PC-3 (cell line): ENCODE data around the gene POLR2F. TPM values are rescaled to one million over a fixed set of nuclear protein-coding genes. Genes with fewer than 3 reads are reported as not detected.

Source experiments
- ATAC-seq: fragments of 200-7000 bp; cut with Tn5 transposase; 2 replicates; pipeline ENCODE4 v1.9.1; 2020; ENCODE audit warnings: mild to moderate bottlenecking, moderate library complexity
- BruUV-seq: library from RNA; stranded (reverse); fragments of 400-500 nt; replicated peaks from 2 replicates; lab custom pipeline; 2021; lab: Mats Ljungman, UMichigan
- CTCF ChIA-PET: fragments of 300-600 bp; sonication (Branson Sonifier 250); formaldehyde crosslinking; loops from one replicate; lab custom pipeline; 2022; ENCODE audit warnings: antibody characterized with exemption; lab: Charles Lee
- POLR2A ChIA-PET: fragments of 300-600 bp; sonication (Branson Sonifier 250); formaldehyde crosslinking; loops from one replicate; lab custom pipeline; 2022; ENCODE audit warnings: antibody characterized with exemption; ENCODE audit not compliant: unreplicated experiment; lab: Charles Lee
- DNase-seq: peaks from one replicate; pipeline ENCODE4 v3.0.0-alpha.2; 2015
- H2AFZ ChIP-seq: fragments of 300-600 bp; sonication (generic); 2 replicates; pipeline ENCODE4 v1.6.0; 2016; ENCODE audit warnings: antibody characterized with exemption, low read length
- H3F3A ChIP-seq: fragments of 300-600 bp; sonication (generic); one replicate; pipeline ENCODE4 v1.6.0; 2017; ENCODE audit warnings: antibody characterized with exemption, low read length, control low read depth, mild to moderate bottlenecking; ENCODE audit not compliant: unreplicated experiment
- H3K27ac ChIP-seq: fragments of 300-600 bp; sonication (generic); 2 replicates; pipeline ENCODE4 v1.5.1; 2016; ENCODE audit warnings: mild to moderate bottlenecking, low read length
- H3K27me3 ChIP-seq: fragments of 300-600 bp; sonication (generic); 2 replicates; pipeline ENCODE4 v1.6.1; 2016; ENCODE audit warnings: low read length, mixed read lengths
- H3K36me3 ChIP-seq: fragments of 300-600 bp; sonication (generic); 2 replicates; pipeline ENCODE4 v1.6.1; 2016; ENCODE audit warnings: low read depth, mixed run types, low read length, mixed read lengths
- H3K4me1 ChIP-seq: fragments of 300-600 bp; sonication (generic); 2 replicates; pipeline ENCODE4 v1.5.1; 2016; ENCODE audit warnings: low read length; ENCODE audit not compliant: insufficient read depth
- H3K4me2 ChIP-seq: fragments of 300-600 bp; sonication (generic); 2 replicates; pipeline ENCODE4 v1.6.0; 2016; ENCODE audit warnings: low read length
- H3K4me3 ChIP-seq: fragments of 300-600 bp; sonication (generic); 2 replicates; pipeline ENCODE4 v1.5.1; 2016; ENCODE audit warnings: mild to moderate bottlenecking, low read length, mixed read lengths
- H3K79me2 ChIP-seq: fragments of 300-600 bp; sonication (generic); 2 replicates; pipeline ENCODE4 v1.6.1; 2017; ENCODE audit warnings: low read length, mixed read lengths
- H3K9ac ChIP-seq: fragments of 300-600 bp; sonication (generic); 2 replicates; pipeline ENCODE4 v1.6.0; 2016; ENCODE audit warnings: mild to moderate bottlenecking, low read length
- H3K9me2 ChIP-seq: fragments of 300-600 bp; sonication (generic); replicated peaks from 2 replicates; pipeline ENCODE4 v1.6.1; 2016; ENCODE audit warnings: mixed run types, low read length, mixed read lengths
- H3K9me3 ChIP-seq: fragments of 300-600 bp; sonication (generic); 2 replicates; pipeline ENCODE4 v1.6.1; 2016; ENCODE audit warnings: low read length, mixed read lengths
- H4K20me1 ChIP-seq: fragments of 300-600 bp; sonication (generic); 2 replicates; pipeline ENCODE4 v1.6.1; 2016; ENCODE audit warnings: low read length, mixed read lengths
- CTCF ChIP-seq: fragments of 300-600 bp; sonication (generic); conservative IDR thresholded peaks from 2 replicates; pipeline ENCODE4 v1.5.1; 2017; ENCODE audit warnings: antibody characterized with exemption, low read depth, mild to moderate bottlenecking, low read length
- EZH2 ChIP-seq: fragments of 300-600 bp; sonication (generic); IDR thresholded peaks from one replicate; pipeline ENCODE4 v1.6.1; 2017; ENCODE audit warnings: antibody characterized with exemption, mild to moderate bottlenecking, low read length; ENCODE audit not compliant: unreplicated experiment
- EZH2phosphoT487 ChIP-seq: fragments of 300-600 bp; sonication (generic); IDR thresholded peaks from 2 replicates; pipeline ENCODE4 v1.6.1; 2018; ENCODE audit warnings: mild to moderate bottlenecking, antibody characterized with exemption, low read length, borderline replicate concordance
- intact Hi-C: fragments of 100-400 bp; cut with micrococcal nuclease; formaldehyde crosslinking; loops from 2 replicates; pipeline ENCODE4 v1.9.0; 2023
- total RNA-seq: library from RNA; depleted of rRNA; stranded (reverse); fragments of >200 nt; gene quantifications from 2 replicates; pipeline ENCODE4 v1.2.3, GENCODE V29; 2014

The POLR2F gene
- total RNA-seq, 1 experiment from 2014 or later: 177 TPM

DNA sequence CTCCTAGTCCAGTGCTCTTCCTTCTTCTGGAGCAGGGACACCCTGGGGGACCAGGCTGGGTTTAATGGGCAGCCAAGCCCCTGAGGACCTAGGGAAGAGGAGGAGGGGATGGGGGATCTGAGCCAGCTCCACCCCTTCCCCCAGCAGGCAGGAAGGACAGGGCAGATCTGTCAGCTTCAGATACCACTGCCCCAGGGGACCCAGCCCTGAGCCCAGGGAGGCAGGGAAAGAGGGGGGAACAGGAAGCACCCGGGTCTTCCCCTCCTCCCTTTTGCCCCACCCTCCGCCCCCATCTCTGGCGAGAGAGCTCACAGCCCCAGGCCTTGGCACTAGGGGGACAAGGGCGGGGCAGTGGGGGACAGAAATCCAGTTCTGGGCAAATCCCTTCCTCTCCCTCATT is 42.6 kb downstream of the POLR2F start:
- no peak overlapping the region for H3K9ac ChIP-seq
- no peak for ATAC-seq
- DNase-seq: no peak
- no peaks in the 10 kb centered on the region for H4K20me1 ChIP-seq
- H3K4me3 ChIP-seq: no peak overlapping the region
- no TSS peak for BruUV-seq
- no peak overlapping the region for H3K4me2 ChIP-seq
- no peak overlapping the region for H2AFZ ChIP-seq
- H3K27me3 ChIP-seq: no peaks in the 10 kb centered on the region
- ChIA-PET POLR2A (no interaction called here), CTCF (no interaction called here)
- no peaks in the 10 kb centered on the region for H3K9me2 ChIP-seq
- no peaks in the 10 kb centered on the region for H3K9me3 ChIP-seq
- no peaks in the 10 kb centered on the region for H3K79me2 ChIP-seq
- intact Hi-C loops: no loop called here
- H3F3A ChIP-seq: no peaks in the 10 kb centered on the region
- no peak overlapping the region for H3K27ac ChIP-seq
- no peaks in the 10 kb centered on the region for H3K36me3 ChIP-seq
- TF ChIP-seq CTCF (no peak), EZH2 (no peak), EZH2phosphoT487 (no peak)
- peaks cover 14% of the 10 kb centered on the region for H3K4me1 ChIP-seq

GRCh38 chr22:37996515-37997246 is 43.2 kb downstream of the POLR2F start:
- H3K27me3 ChIP-seq: no peaks in the 10 kb centered on the region
- H3K36me3 ChIP-seq: no peaks in the 10 kb centered on the region
- no peaks in the 10 kb centered on the region for H4K20me1 ChIP-seq
- no TSS peak for BruUV-seq
- no peaks in the 10 kb centered on the region for H3F3A ChIP-seq
- H3K9me3 ChIP-seq: no peaks in the 10 kb centered on the region
- H3K4me1 ChIP-seq: peaks cover 14% of the 10 kb centered on the region
- ATAC-seq (no peak), DNase-seq (no peak)
- no peak for TF ChIP-seq EZH2phosphoT487
- no peak for TF ChIP-seq EZH2
- TF ChIP-seq CTCF: no peak
- no peak overlapping the region for H2AFZ ChIP-seq
- H3K9me2 ChIP-seq: no peaks in the 10 kb centered on the region
- CTCF ChIA-PET: no interaction called here
- H3K4me3 ChIP-seq: no peak overlapping the region
- intact Hi-C loops: no loop called here
- H3K27ac ChIP-seq: no peak overlapping the region
- POLR2A ChIA-PET: no interaction called here
- no peaks in the 10 kb centered on the region for H3K79me2 ChIP-seq
- H3K4me2 ChIP-seq: no peak overlapping the region
- H3K9ac ChIP-seq: no peak overlapping the region

GRCh38 chr22:37998543-37998942 is 45.0 kb downstream of the POLR2F start:
- Histone ChIP-seq H3K4me1 (peaks cover 14% of the 10 kb centered on the region), H3K9me3 (no peaks in the 10 kb centered on the region), H3K4me2 (no peak overlapping the region), H3F3A (no peaks in the 10 kb centered on the region), H4K20me1 (no peaks in the 10 kb centered on the region), H3K4me3 (no peak overlapping the region), H3K36me3 (no peaks in the 10 kb centered on the region), H2AFZ (no peak overlapping the region), H3K79me2 (no peaks in the 10 kb centered on the region), H3K9ac (no peak overlapping the region), H3K27ac (no peak overlapping the region), H3K9me2 (no peaks in the 10 kb centered on the region), H3K27me3 (no peaks in the 10 kb centered on the region)
- intact Hi-C loops: no loop called here
- ATAC-seq: no peak
- no peak for DNase-seq
- CTCF ChIA-PET: no interaction called here
- POLR2A ChIA-PET: no interaction called here
- no peak for TF ChIP-seq EZH2phosphoT487
- TF ChIP-seq EZH2: no peak
- no peak for TF ChIP-seq CTCF
- BruUV-seq: no TSS peak
